Prostate gland (tissue), 2 donors: ENCODE data around the gene ANAPC1.

Source experiments
- POLR2AphosphoS5 ChIP-seq: sonication (generic); formaldehyde crosslinking; IDR thresholded peaks from one replicate; pipeline ENCODE4 v1.6.1; 2017; ENCODE audit warnings: antibody characterized with exemption
- TF ChIP-seq, protein P1 (sequence below), 4 experiments: fragments of 200-600 bp in 2 of 4; fragments of 450-650 bp in 2 of 4; sonication (generic) in 2 of 4; IDR thresholded peaks; 1 replicate in 3 of 4; 2 replicates in 1 of 4; pipeline ENCODE4 v1.5.1; 2016 to 2019; ENCODE audit warnings: antibody characterized with exemption in 4 of 4, mild to moderate bottlenecking in 2 of 4, moderate library complexity in 2 of 4

DNA sequence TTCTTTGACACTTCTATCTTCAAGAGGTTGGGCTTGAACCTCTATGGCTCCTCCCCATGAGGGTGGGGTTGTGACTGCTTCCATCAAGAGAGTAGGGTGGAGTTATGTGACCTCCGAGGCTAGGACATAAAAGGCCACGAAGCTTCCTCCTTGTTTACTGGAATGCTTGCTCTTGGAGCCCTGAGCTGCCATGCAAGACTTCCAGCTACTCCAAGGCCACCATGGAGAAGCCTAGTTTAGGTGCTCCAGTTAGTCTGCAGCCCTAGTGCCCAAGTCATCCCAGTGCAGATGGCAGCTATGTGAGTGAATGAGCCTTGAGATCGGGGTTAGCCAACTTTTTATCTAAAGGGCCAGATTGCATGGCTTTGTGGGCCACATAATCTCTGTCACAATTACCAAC, 12.0 kb upstream of the ANAPC1 start:
- no peak for TF ChIP-seq POLR2AphosphoS5
- TF ChIP-seq, protein P1, sequence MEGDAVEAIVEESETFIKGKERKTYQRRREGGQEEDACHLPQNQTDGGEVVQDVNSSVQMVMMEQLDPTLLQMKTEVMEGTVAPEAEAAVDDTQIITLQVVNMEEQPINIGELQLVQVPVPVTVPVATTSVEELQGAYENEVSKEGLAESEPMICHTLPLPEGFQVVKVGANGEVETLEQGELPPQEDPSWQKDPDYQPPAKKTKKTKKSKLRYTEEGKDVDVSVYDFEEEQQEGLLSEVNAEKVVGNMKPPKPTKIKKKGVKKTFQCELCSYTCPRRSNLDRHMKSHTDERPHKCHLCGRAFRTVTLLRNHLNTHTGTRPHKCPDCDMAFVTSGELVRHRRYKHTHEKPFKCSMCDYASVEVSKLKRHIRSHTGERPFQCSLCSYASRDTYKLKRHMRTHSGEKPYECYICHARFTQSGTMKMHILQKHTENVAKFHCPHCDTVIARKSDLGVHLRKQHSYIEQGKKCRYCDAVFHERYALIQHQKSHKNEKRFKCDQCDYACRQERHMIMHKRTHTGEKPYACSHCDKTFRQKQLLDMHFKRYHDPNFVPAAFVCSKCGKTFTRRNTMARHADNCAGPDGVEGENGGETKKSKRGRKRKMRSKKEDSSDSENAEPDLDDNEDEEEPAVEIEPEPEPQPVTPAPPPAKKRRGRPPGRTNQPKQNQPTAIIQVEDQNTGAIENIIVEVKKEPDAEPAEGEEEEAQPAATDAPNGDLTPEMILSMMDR (IDR thresholded peaks at IDR 0.05), result no peak
